ENCODE measurements around the gene KIAA0040. TPM values are rescaled to one million over a fixed set of nuclear protein-coding genes. Genes with fewer than 3 reads are reported as not detected.

Gene KIAA0040
- total and polyA plus RNA-seq, 4 donors: 4.6 to 12.0 (median 5.7) TPM

GRCh38 chr1:175132436-175132835 is 60.1 kb downstream of the KIAA0040 start (continued):
- TF ChIP-seq REST (IDR thresholded peaks at IDR 0.05) (no peak), EGR1 (IDR thresholded peaks at IDR 0.05; ENCODE audit: low read depth in 2 of 2) (no peak)

- DNase-seq (ENCODE audit: low spot score): no peak
- H3K4me3 ChIP-seq (ENCODE audit: low read depth in 1 of 3, low read length in 3 of 3): no peak overlapping the region
- no peak overlapping the region for H3K27ac ChIP-seq (ENCODE audit: low read depth in 1 of 2, low read length in 2 of 2)
- H3K9me3 ChIP-seq (ENCODE audit: control insufficient read depth in 4 of 4, low read length in 3 of 4): no peaks in the 10 kb centered on the region
- H3K27me3 ChIP-seq (ENCODE audit: control insufficient read depth in 4 of 4, insufficient read depth in 4 of 4, low read length in 3 of 4): no peaks in the 10 kb centered on the region
- peaks cover 5 to 36% (median 24%) of the 10 kb centered on the region in 4 donors for H3K4me1 ChIP-seq (ENCODE audit: control insufficient read depth in 4 of 4, insufficient read depth in 4 of 4, low read length in 3 of 4)
- TF ChIP-seq MAX (IDR thresholded peaks at IDR 0.05): no peak
- 83% methylated on average over 1 of the region's 1 CpG for WGBS
- no peaks in the 10 kb centered on the region for H3K36me3 ChIP-seq (ENCODE audit: control insufficient read depth in 4 of 4, insufficient read depth in 3 of 4, low read depth in 1 of 4, low read length in 3 of 4)
- no peak overlapping the region for H3K9ac ChIP-seq (ENCODE audit: low read depth in 1 of 2, low read length in 2 of 2)
Observed at GRCh38 chr1:175131095-175131494, 61.5 kb downstream of the KIAA0040 start.

GRCh38 chr1:175130649-175131045 is 61.9 kb downstream of the KIAA0040 start:
- Histone ChIP-seq H3K9ac (ENCODE audit: low read depth in 1 of 2, low read length in 2 of 2) (no peak overlapping the region), H3K4me1 (ENCODE audit: control insufficient read depth in 4 of 4, insufficient read depth in 4 of 4, low read length in 3 of 4) (peaks cover 5 to 33% (median 23%) of the 10 kb centered on the region in 4 donors), H3K4me3 (ENCODE audit: low read depth in 1 of 3, low read length in 3 of 3) (no peak overlapping the region), H3K9me3 (ENCODE audit: control insufficient read depth in 4 of 4, low read length in 3 of 4) (no peaks in the 10 kb centered on the region), H3K27me3 (ENCODE audit: control insufficient read depth in 4 of 4, insufficient read depth in 4 of 4, low read length in 3 of 4) (no peaks in the 10 kb centered on the region), H3K36me3 (ENCODE audit: control insufficient read depth in 4 of 4, insufficient read depth in 3 of 4, low read depth in 1 of 4, low read length in 3 of 4) (no peaks in the 10 kb centered on the region), H3K27ac (ENCODE audit: low read depth in 1 of 2, low read length in 2 of 2) (no peak overlapping the region)
- WGBS: 88% methylated on average over 2 of the region's 2 CpGs
- TF ChIP-seq JUND (IDR thresholded peaks at IDR 0.05) (no peak), RAD21 (IDR thresholded peaks at IDR 0.05) (no peak), YY1 (IDR thresholded peaks at IDR 0.05) (no peak), ATF3 (IDR thresholded peaks at IDR 0.05) (no peak), MAX (IDR thresholded peaks at IDR 0.05) (no peak), EGR1 (IDR thresholded peaks at IDR 0.05; ENCODE audit: low read depth in 2 of 2) (no peak), FOXA2 (IDR thresholded peaks at IDR 0.05) (no peak)
- DNase-seq (ENCODE audit: low spot score): no peak

- TF ChIP-seq HNF4A (conservative IDR thresholded peaks at IDR 0.05) (no peak), NR2F2 (IDR thresholded peaks at IDR 0.05) (no peak), MAX (IDR thresholded peaks at IDR 0.05) (no peak), ZBTB33 (IDR thresholded peaks at IDR 0.05) (no peak), YY1 (IDR thresholded peaks at IDR 0.05) (no peak), GABPA (IDR thresholded peaks at IDR 0.05 in 1 of 2, conservative IDR thresholded peaks at IDR 0.05 in 1 of 2) (no peak), FOXA1 (IDR thresholded peaks at IDR 0.05) (no peak)
- no peaks in the 10 kb centered on the region for H3K36me3 ChIP-seq (ENCODE audit: control insufficient read depth in 4 of 4, insufficient read depth in 3 of 4, low read depth in 1 of 4, low read length in 3 of 4)
- 66% methylated on average over 5 of the region's 5 CpGs for WGBS
- H3K9ac ChIP-seq (ENCODE audit: low read depth in 1 of 2, low read length in 2 of 2): no peak overlapping the region
- DNase-seq (ENCODE audit: low spot score): no peak
- no peaks in the 10 kb centered on the region for H3K27me3 ChIP-seq (ENCODE audit: control insufficient read depth in 4 of 4, insufficient read depth in 4 of 4, low read length in 3 of 4)
- no peaks in the 10 kb centered on the region for H3K9me3 ChIP-seq (ENCODE audit: control insufficient read depth in 4 of 4, low read length in 3 of 4)
- no peak overlapping the region for H3K27ac ChIP-seq (ENCODE audit: low read depth in 1 of 2, low read length in 2 of 2)
- H3K4me1 ChIP-seq (ENCODE audit: control insufficient read depth in 4 of 4, insufficient read depth in 4 of 4, low read length in 3 of 4): peaks cover 5 to 36% (median 24%) of the 10 kb centered on the region in 4 donors
- no peak overlapping the region for H3K4me3 ChIP-seq (ENCODE audit: low read depth in 1 of 3, low read length in 3 of 3)
Observed at GRCh38 chr1:175129997-175130648, 62.5 kb downstream of the KIAA0040 start.
